22Rv1 (cell line): ENCODE results near the gene RAD51B.

Experiments used
- ZFX ChIP-seq: fragments of 450-650 bp; IDR thresholded peaks from 2 replicates; pipeline ENCODE4 v1.6.1; 2017; ENCODE audit warnings: antibody characterized with exemption, borderline replicate concordance
- TF ChIP-seq, protein P1 (sequence below): fragments of 450-650 bp; IDR thresholded peaks from 2 replicates; pipeline ENCODE4 v1.5.1; 2017; ENCODE audit warnings: mild to moderate bottlenecking

GRCh38 chr14:68335312-68335711 lies 515.7 kb downstream of the RAD51B start:
- TF ChIP-seq, protein P1, sequence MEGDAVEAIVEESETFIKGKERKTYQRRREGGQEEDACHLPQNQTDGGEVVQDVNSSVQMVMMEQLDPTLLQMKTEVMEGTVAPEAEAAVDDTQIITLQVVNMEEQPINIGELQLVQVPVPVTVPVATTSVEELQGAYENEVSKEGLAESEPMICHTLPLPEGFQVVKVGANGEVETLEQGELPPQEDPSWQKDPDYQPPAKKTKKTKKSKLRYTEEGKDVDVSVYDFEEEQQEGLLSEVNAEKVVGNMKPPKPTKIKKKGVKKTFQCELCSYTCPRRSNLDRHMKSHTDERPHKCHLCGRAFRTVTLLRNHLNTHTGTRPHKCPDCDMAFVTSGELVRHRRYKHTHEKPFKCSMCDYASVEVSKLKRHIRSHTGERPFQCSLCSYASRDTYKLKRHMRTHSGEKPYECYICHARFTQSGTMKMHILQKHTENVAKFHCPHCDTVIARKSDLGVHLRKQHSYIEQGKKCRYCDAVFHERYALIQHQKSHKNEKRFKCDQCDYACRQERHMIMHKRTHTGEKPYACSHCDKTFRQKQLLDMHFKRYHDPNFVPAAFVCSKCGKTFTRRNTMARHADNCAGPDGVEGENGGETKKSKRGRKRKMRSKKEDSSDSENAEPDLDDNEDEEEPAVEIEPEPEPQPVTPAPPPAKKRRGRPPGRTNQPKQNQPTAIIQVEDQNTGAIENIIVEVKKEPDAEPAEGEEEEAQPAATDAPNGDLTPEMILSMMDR: no peak
- TF ChIP-seq ZFX: no peak
